ENCODE results near the gene VWA8. TPM values are rescaled to one million over a fixed set of nuclear protein-coding genes. Genes with fewer than 3 reads are reported as not detected.
A peak's percentile ranks its signal among the peaks of the same experiment; 100 is the strongest.

The VWA8 gene
- total and polyA plus RNA-seq, 8 donors, result 11.9 to 24.4 (median 14.4) TPM

DNA sequence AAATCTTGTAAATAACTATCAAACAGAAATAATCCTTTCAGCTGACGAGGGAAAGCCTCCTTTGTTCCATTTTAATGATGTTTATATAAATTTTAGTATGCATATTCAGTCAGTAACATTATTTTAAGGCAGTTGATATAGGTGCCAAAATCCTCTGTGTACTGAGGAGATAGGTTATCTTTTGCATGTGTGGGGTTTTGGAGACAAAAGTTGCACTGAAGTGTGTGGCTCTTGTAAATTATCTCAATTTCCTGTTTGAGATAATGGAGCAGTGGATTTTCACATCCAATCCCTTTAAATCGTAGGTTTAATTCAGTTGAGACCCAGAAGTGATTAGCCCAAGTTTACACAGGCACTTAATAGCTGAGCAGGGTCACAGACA, 396.9 kb downstream of the VWA8 start:
- intact Hi-C loops (cut with DNase I), result no loop called here
- Histone ChIP-seq H3K36me3 (peaks cover 0 to 3% of the 10 kb centered on the region in 2 donors), H3K4me3 (no peak overlapping the region), H3K27me3 (no peaks in the 10 kb centered on the region), H3K4me1 (peaks cover 18 to 26% of the 10 kb centered on the region in 2 donors), H3K9me3 (no peaks in the 10 kb centered on the region), H3K27ac (no peak overlapping the region)
- DNase-seq (no peak), ATAC-seq (no peak)
- TF ChIP-seq CTCF (IDR thresholded peaks at IDR 0.05), result no peak

DNA sequence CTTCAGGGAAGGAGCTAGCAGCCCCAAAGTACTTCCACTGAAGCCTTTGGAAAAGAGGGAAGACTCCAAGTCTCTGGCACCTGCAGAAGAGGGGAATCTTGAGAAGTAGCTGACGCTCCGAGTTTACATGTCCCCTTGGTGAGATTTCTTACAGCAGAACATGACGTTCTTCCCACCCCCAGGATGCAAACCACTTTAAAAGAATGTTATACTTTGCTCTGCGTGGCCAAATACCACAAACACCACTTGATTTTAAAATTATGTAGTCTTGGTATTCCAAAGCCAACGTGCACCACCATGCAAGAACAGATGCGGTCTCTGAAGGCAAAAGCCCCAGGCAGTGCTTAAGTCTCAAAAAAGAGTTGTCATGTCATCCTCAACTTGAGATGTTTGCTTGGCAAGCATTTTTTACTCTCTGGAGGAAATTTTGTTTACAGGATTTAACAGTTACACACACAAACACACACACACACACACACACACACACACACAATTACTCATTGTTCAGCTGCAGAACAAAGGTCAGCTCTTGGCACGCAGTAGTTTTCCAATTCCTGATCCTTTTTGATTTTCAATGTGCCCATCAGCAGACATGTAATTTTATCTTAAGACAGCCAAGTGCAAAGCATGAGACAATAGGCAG, 397.4 kb downstream of the VWA8 start:
- Histone ChIP-seq H3K4me3 (no peak overlapping the region), H3K4me1 (peaks cover 18 to 26% of the 10 kb centered on the region in 2 donors), H3K27ac (peak overlapping the region; percentile 1 to 29), H3K27me3 (no peaks in the 10 kb centered on the region), H3K36me3 (peaks cover 0 to 3% of the 10 kb centered on the region in 2 donors), H3K9me3 (no peaks in the 10 kb centered on the region)
- DNase-seq (peak in 1 of 4 donors; percentile 24), ATAC-seq (no peak)
- no peak for TF ChIP-seq CTCF (IDR thresholded peaks at IDR 0.05)
- intact Hi-C loops (cut with DNase I), result no loop called here

DNA sequence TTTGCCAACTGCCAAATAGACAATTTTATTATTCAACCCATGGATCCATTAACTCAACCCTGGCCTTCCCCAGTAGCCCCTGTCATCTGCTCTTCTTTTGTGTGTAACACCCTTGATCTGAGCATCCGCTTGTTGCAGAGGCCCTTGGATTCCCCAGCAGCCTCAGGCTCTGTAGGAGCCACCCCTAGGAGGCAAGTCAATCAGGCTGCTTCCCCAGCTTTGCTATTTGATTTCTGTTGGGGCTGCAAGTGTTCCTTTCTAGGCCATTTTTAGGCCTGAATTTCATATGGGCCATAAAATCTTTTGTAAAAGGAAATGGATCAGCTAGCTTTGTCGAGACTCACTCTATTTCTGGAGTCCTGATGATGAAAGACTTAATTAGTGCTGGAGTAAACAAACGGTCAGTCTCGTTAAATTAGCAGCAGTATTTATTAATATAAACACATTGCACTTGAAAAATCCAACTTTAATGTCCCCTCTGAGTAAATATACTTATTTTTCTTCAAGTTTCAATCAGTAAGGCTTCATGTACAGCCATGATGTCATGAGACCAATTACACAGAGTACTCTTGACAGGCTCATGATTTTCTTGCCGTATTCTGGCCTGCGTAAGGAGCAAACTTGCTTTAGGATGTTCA, 398.2 kb downstream of the VWA8 start:
- Histone ChIP-seq H3K27me3 (no peaks in the 10 kb centered on the region), H3K27ac (peak overlapping the region; percentile 1 to 29), H3K4me1 (peaks cover 18 to 26% of the 10 kb centered on the region in 2 donors), H3K9me3 (no peaks in the 10 kb centered on the region), H3K4me3 (no peak overlapping the region), H3K36me3 (peaks cover 0 to 3% of the 10 kb centered on the region in 2 donors)
- intact Hi-C loops (cut with DNase I), result no loop called here
- DNase-seq (no peak), ATAC-seq (no peak)
- no peak for TF ChIP-seq CTCF (IDR thresholded peaks at IDR 0.05)

DNA sequence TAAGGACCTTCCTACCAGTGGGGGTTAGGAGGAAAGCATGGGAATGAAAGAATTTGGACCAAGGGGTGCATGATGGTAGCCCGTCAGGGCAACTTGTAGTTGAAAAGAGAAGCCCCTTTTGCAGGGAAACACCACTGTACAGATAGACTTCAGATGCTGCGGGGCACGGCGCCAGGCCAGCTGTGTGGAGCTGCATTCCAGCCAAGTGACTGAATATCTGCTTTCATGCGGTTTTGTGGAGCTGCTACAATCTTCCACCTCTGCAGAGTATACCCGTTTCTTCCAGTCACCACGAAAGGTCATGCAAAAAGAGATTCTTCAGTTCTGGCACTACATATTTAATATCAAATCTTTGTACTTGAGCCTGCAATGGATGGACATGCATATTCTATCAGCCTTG, 398.8 kb downstream of the VWA8 start:
- peak in 3 of 4 donors; percentile 60 to 87 (median 81) for DNase-seq
- ATAC-seq, result peak; percentile 33

More for the DNA sequence above, 398.8 kb downstream of the VWA8 start:
- no peaks in the 10 kb centered on the region for H3K9me3 ChIP-seq
- H3K27ac ChIP-seq, result peak overlapping the region; percentile 34 to 70
- no peak overlapping the region for H3K4me3 ChIP-seq
- peaks cover 0 to 3% of the 10 kb centered on the region in 2 donors for H3K36me3 ChIP-seq
- intact Hi-C loops (cut with DNase I), result no loop called here
- TF ChIP-seq CTCF (IDR thresholded peaks at IDR 0.05), result no peak
- peaks cover 18 to 26% of the 10 kb centered on the region in 2 donors for H3K4me1 ChIP-seq
- H3K27me3 ChIP-seq, result no peaks in the 10 kb centered on the region
